HepG2 (cell line): ENCODE results near the gene SPAG6. TPM values are rescaled to one million over a fixed set of nuclear protein-coding genes. Genes with fewer than 3 reads are reported as not detected.

Experiments used
- ATAC-seq: fragments of 200-7000 bp; cut with Tn5 transposase; 3 replicates; pipeline ENCODE4 v1.9.1; 2020; ENCODE audit warnings: mild to moderate bottlenecking, moderate library complexity
- BruUV-seq: library from RNA; stranded (reverse); fragments of 400-500 nt; replicated peaks from 2 replicates; lab custom pipeline; 2021; lab: Mats Ljungman, UMichigan
- CTCF ChIA-PET: fragments of 300-600 bp; formaldehyde crosslinking; extraction: SDS; loops from one replicate; lab custom pipeline; 2021; ENCODE audit warnings: low total read pairs, inconsistent platforms, low intra/inter-chr PET ratio; lab: Yijun Ruan, JAX
- POLR2A ChIA-PET: fragments of 350-600 bp; sonication (Branson Sonifier 250); formaldehyde crosslinking; loops from one replicate; lab custom pipeline; 2020; ENCODE audit warnings: antibody characterized with exemption, inconsistent platforms; lab: Yijun Ruan, JAX
- DNase-seq: peaks from one replicate; pipeline ENCODE4 v3.0.0-alpha.2; 2015; ENCODE audit warnings: low spot score
- FAIRE-seq: peaks from 3 replicates; lab custom pipeline; 2011; peaks lifted over from hg19 to GRCh38; lab: Jason Lieb, UNC
- H2AFZ ChIP-seq: one replicate; pipeline ENCODE4 v1.6.1; 2011; ENCODE audit warnings: low read length, inconsistent platforms
- H3K27ac ChIP-seq: fragments of 300-600 bp; 3 replicates; pipeline ENCODE4 v1.8.0; 2011; ENCODE audit warnings: mixed run types, mild to moderate bottlenecking, mixed read lengths, low read length, inconsistent platforms; ENCODE audit not compliant: insufficient read depth; ENCODE audit errors: extremely low read length
- H3K27me3 ChIP-seq, 2 experiments: fragments of 200-600 bp in 1 of 2; 2 replicates in 1 of 2; 3 replicates in 1 of 2; pipeline versions ENCODE4 v1.6.0 to v1.8.0; 2011; ENCODE audit warnings: low read length in 2 of 2, mild to moderate bottlenecking in 2 of 2, moderate library complexity in 2 of 2, inconsistent platforms in 1 of 2; ENCODE audit not compliant: insufficient read depth in 2 of 2, control insufficient read depth in 1 of 2
- H3K36me3 ChIP-seq, 2 experiments: fragments of 200-600 bp in 1 of 2; replicated peaks in 1 of 2; 2 replicates in 1 of 2; 3 replicates in 1 of 2; pipeline versions ENCODE4 v1.5.1 to v1.8.0; 2011; ENCODE audit warnings: low read length in 2 of 2, inconsistent platforms in 1 of 2; ENCODE audit not compliant: insufficient read depth in 2 of 2, control insufficient read depth in 1 of 2
- H3K4me1 ChIP-seq: 2 replicates; pipeline ENCODE4 v1.5.1; 2012; ENCODE audit warnings: low read length, inconsistent platforms; ENCODE audit not compliant: insufficient read depth
- H3K4me2 ChIP-seq: 2 replicates; pipeline ENCODE4 v1.6.0; 2011; ENCODE audit warnings: low read depth, low read length, inconsistent platforms
- H3K4me3 ChIP-seq, 3 experiments: fragments of 200-600 bp in 1 of 3; sonication (generic), shearing (Covaris generic) in 1 of 3; replicated peaks in 1 of 3; 2 replicates each; pipeline ENCODE4 v1.5.1; 2011 to 2016; ENCODE audit warnings: low read length in 3 of 3, inconsistent platforms in 2 of 3, low read depth in 2 of 3, mild to moderate bottlenecking in 2 of 3, control low read depth in 1 of 3, mixed read lengths in 1 of 3; ENCODE audit not compliant: insufficient read depth in 1 of 3
- H3K79me2 ChIP-seq: one replicate; pipeline ENCODE4 v1.6.1; 2011; ENCODE audit warnings: low read length, inconsistent platforms; ENCODE audit not compliant: insufficient read depth
- H3K9ac ChIP-seq: 2 replicates; pipeline ENCODE4 v1.6.0; 2011; ENCODE audit warnings: mild to moderate bottlenecking, low read depth, low read length, inconsistent platforms; ENCODE audit not compliant: insufficient read depth
- H3K9me3 ChIP-seq: 2 replicates; pipeline ENCODE4 v1.5.1; 2012; ENCODE audit warnings: mild to moderate bottlenecking, low read length
- H4K20me1 ChIP-seq: 2 replicates; pipeline ENCODE4 v1.6.0; 2011; ENCODE audit warnings: inconsistent platforms, mild to moderate bottlenecking, low read length, moderate library complexity; ENCODE audit not compliant: insufficient read depth
- ELF4 ChIP-seq: sonication (generic); formaldehyde crosslinking; IDR thresholded peaks from 2 replicates; pipeline ENCODE4 v1.5.0; 2020; ENCODE audit warnings: missing genetic modification reagents, mild to moderate bottlenecking, moderate library complexity, borderline replicate concordance
- HOXA9 ChIP-seq: sonication (generic); formaldehyde crosslinking; IDR thresholded peaks from 2 replicates; pipeline ENCODE4 v1.8.1; 2022; ENCODE audit warnings: missing genetic modification reagents, mild to moderate bottlenecking, moderate library complexity, borderline replicate concordance
- MIER2 ChIP-seq: IDR thresholded peaks from 2 replicates; pipeline ENCODE4 v1.6.1; 2016; ENCODE audit warnings: missing biosample characterization, missing genetic modification reagents
- MXD4 ChIP-seq: IDR thresholded peaks from 2 replicates; pipeline ENCODE4 v1.6.1; 2016; ENCODE audit warnings: mild to moderate bottlenecking, missing biosample characterization, missing genetic modification reagents
- ZBTB14 ChIP-seq: sonication (generic); formaldehyde crosslinking; IDR thresholded peaks from 2 replicates; pipeline ENCODE4 v1.4.0; 2020; ENCODE audit warnings: missing genetic modification reagents
- WGBS: methylation state at CpG from one replicate; pipeline ENCODE4 v1.1.6; 2017; ENCODE audit warnings: low lambda C conversion rate; 5-methylcytosine and 5-hydroxymethylcytosine counted together
- in situ Hi-C: cut with HindIII; loops from 2 replicates; pipeline ENCODE4 v1.10.0; 2017; ENCODE audit warnings: low pct_unique_long_range_greater_than_20kb; ENCODE audit not compliant: extremely low pct_ligation_motif_present
- intact Hi-C: fragments of 100-400 bp; cut with micrococcal nuclease; formaldehyde crosslinking; loops from one replicate; pipeline ENCODE4 v1.10.0; 2022; ENCODE audit not compliant: unreplicated experiment
- polyA plus RNA-seq, 8 experiments: library from polyadenylated mRNA; depleted of rRNA in 3 of 8; stranded (reverse) in 7 of 8; unstranded in 1 of 8; fragments of >200 nt; fragmentation: Illumina TruSeq in 4 of 8; extraction: Trizol in 4 of 8; gene quantifications; 2 replicates each; pipeline versions ENCODE4 v1.2.1 to v1.2.3, GENCODE V29; 2011 to 2016; ENCODE audit warnings: low read depth in 4 of 8, missing spikeins in 1 of 8, mixed read lengths in 1 of 8; ENCODE audit not compliant: insufficient read depth in 1 of 8
- small RNA-seq, 3 experiments: library from RNA; depleted of rRNA; stranded (forward); fragments of <200 nt; gene quantifications; one replicate each; pipeline ENCODE3, GENCODE V24; 2012; ENCODE audit warnings: low read depth in 2 of 3, low replicate concordance in 1 of 3; ENCODE audit not compliant: insufficient read length in 3 of 3, insufficient read depth in 2 of 3
- total RNA-seq, 5 experiments: library from RNA; depleted of rRNA; stranded (reverse); fragments of >200 nt; fragmentation: Illumina TruSeq; extraction: Trizol; gene quantifications; 2 replicates each; pipeline ENCODE4 v1.2.3, GENCODE V29; 2016; ENCODE audit warnings: low read depth in 1 of 5

Gene SPAG6
- total and polyA plus RNA-seq, 2 of the 13 experiments (the other 11 are each of a cell fraction or from before 2014, with no cell fraction given): not detected

- in situ Hi-C loops (no loop called here), intact Hi-C loops (no loop called here)
- H3K4me3 ChIP-seq: no peak overlapping the region
- ATAC-seq: no peak
- no peaks in the 10 kb centered on the region for H3K4me1 ChIP-seq
- no peak overlapping the region for H3K27ac ChIP-seq
- H3K9ac ChIP-seq: no peak overlapping the region
- POLR2A ChIA-PET: no interaction called here
- no TSS peak for BruUV-seq
- 0 out of 5 replicates have a peak, but pooled peaks cover 0 to 6% of the 10 kb centered on the region in 2 experiments for H3K27me3 ChIP-seq
- CTCF ChIA-PET: no interaction called here
- no peak overlapping the region for H3K4me2 ChIP-seq
- no peaks in the 10 kb centered on the region for H4K20me1 ChIP-seq
- WGBS: 21% methylated on average over 3 of the region's 3 CpGs
- DNase-seq: no peak
- H2AFZ ChIP-seq: no peak overlapping the region
- no peaks in the 10 kb centered on the region for H3K36me3 ChIP-seq
- TF ChIP-seq MIER2 (CRISPR knock-in tag) (no peak), HOXA9 (CRISPR knock-in tag) (no peak), ELF4 (CRISPR knock-in tag) (no peak), ZBTB14 (no peak), MXD4 (no peak)
- H3K9me3 ChIP-seq: no peaks in the 10 kb centered on the region
- no peak for FAIRE-seq
- H3K79me2 ChIP-seq: no peaks in the 10 kb centered on the region
Observed at GRCh38 chr10:22466763-22467334, 121.6 kb downstream of the SPAG6 start.

Small RNAs within 50 kb of the gene (small RNA-seq; reads per million reads assigned to genes)
- gene AL158211.3: 0 reads per million in 3 experiments

Other genes starting within 250 kb of the SPAG6 start
- not detected in 2 replicates for gene EBLN1, start 127.5 kb upstream of the SPAG6 start, total RNA-seq (2016; rRNA removed; fragmentation: Illumina TruSeq; extraction: Trizol)
- gene EBLN1, start 127.5 kb upstream of the SPAG6 start, polyA plus RNA-seq (2011; rRNA removed): not detected in 2 replicates
- 54.4 and 56.8 TPM in 2 replicates for gene COMMD3, start 29.1 kb upstream of the SPAG6 start, total RNA-seq (2016; rRNA removed; fragmentation: Illumina TruSeq; extraction: Trizol)
- 32.5 and 38.7 TPM in 2 replicates for gene COMMD3, start 29.1 kb upstream of the SPAG6 start, polyA plus RNA-seq (2011; rRNA removed)
- 44.0 and 46.3 TPM in 2 replicates for gene BMI1, start 24.4 kb upstream of the SPAG6 start, total RNA-seq (2016; rRNA removed; fragmentation: Illumina TruSeq; extraction: Trizol)
- 28.0 and 30.5 TPM in 2 replicates for gene BMI1, start 24.4 kb upstream of the SPAG6 start, polyA plus RNA-seq (2011; rRNA removed)